GM12865 (cell line): ENCODE measurements around the gene CSTA.

Source experiments
- DNase-seq: peaks from one replicate; pipeline ENCODE4 v3.0.0; 2010; ENCODE audit warnings: low read depth
- H3K4me3 ChIP-seq: 2 replicates; pipeline ENCODE4 v1.5.1; 2011; ENCODE audit warnings: mild to moderate bottlenecking, low read depth, low read length, control low read depth
- TF ChIP-seq, protein P1 (sequence below): IDR thresholded peaks from 2 replicates; pipeline ENCODE4 v1.5.1; 2011; ENCODE audit warnings: low read length, control low read depth, low read depth, inconsistent platforms; ENCODE audit not compliant: insufficient read depth; ENCODE audit errors: missing control alignments

Gene CSTA

DNA sequence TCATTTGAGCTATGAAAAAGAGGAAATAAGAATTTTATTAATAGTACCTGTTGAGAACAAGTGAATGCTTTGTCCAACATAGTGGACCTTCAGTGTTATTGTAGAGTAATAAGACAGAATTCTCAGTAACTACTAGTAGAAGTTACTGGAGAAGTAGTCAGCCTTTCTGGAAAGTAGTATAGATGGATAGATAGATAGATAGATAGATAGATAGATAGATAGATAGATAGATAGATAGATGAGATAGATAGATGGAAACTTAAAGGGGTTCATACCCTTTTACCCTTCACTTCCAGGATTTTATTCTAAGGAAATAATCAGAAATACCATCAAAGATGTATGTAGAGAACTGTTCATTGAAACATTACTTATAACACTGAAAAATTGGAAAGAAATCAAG is 64.1 kb downstream of the CSTA start:
- no peak for DNase-seq
- TF ChIP-seq, protein P1, sequence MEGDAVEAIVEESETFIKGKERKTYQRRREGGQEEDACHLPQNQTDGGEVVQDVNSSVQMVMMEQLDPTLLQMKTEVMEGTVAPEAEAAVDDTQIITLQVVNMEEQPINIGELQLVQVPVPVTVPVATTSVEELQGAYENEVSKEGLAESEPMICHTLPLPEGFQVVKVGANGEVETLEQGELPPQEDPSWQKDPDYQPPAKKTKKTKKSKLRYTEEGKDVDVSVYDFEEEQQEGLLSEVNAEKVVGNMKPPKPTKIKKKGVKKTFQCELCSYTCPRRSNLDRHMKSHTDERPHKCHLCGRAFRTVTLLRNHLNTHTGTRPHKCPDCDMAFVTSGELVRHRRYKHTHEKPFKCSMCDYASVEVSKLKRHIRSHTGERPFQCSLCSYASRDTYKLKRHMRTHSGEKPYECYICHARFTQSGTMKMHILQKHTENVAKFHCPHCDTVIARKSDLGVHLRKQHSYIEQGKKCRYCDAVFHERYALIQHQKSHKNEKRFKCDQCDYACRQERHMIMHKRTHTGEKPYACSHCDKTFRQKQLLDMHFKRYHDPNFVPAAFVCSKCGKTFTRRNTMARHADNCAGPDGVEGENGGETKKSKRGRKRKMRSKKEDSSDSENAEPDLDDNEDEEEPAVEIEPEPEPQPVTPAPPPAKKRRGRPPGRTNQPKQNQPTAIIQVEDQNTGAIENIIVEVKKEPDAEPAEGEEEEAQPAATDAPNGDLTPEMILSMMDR: no peak
- H3K4me3 ChIP-seq: no peak overlapping the region

GRCh38 chr3:122389892-122390291 is 64.8 kb downstream of the CSTA start:
- TF ChIP-seq, protein P1: no peak
- DNase-seq: no peak
- H3K4me3 ChIP-seq: no peak overlapping the region

DNA sequence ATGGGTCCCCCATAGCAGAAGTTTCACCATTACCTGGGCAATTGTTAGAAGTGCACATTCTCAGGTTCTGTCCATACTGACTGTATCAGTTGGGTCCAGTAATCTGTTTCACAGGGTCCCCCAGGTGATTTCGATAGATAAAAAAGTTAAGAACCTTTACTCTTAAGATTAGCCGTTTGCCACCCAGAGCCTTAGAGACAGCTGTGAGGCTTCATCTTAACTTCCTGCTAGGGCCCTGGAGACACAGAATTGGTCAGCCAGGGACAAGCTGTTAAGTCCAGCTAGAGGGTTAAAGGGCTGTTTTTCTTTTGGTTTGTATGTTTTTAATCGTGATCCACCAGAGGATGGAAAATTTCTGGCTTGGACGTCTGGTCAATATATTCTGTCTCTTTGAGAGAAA is 65.6 kb downstream of the CSTA start:
- TF ChIP-seq, protein P1: no peak
- H3K4me3 ChIP-seq: no peak overlapping the region
- no peak for DNase-seq
